Ecto neural progenitor cell (in vitro differentiated cells): ENCODE measurements around the gene MAP2.

ENCODE experiments used
- DNase-seq: peaks from one replicate; pipeline ENCODE4 v3.0.0-alpha.2; 2018; ENCODE audit warnings: low spot score

MAP2 gene

DNA sequence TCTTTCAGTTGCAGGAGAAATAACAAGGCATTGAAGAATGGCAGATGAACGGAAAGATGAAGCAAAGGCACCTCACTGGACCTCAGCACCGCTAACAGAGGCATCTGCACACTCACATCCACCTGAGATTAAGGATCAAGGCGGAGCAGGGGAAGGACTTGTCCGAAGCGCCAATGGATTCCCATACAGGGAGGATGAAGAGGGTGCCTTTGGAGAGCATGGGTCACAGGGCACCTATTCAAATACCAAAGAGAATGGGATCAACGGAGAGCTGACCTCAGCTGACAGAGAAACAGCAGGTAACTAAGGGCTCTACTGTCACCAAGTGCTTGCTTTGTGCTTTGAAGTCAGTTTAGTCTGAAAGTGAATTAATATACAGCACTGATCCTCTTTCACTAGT, 229.3 kb downstream of the MAP2 start:
- DNase-seq, result peak; percentile 69

GRCh38 chr2:209661286-209661894, 237.5 kb downstream of the MAP2 start:
- DNase-seq, result peak; percentile 59

DNA sequence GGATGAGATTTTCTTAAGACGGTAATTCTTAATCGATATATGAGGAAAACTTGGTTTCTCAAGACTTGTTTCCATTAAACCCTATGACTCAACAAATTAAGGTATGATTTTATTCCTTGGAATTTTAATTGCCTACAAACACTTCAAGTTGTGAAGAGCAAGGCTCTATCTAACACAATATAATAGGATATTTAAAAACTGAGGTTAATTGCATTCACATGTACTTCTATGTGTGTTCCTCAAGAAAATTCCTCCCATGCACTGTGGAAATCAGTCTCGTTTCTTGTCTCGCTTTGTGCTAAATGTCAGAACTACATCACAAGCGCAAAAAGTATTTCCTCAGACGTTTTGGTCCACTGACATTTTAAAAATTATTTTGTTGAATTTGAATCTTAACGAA, 238.2 kb downstream of the MAP2 start:
- no peak for DNase-seq

DNA sequence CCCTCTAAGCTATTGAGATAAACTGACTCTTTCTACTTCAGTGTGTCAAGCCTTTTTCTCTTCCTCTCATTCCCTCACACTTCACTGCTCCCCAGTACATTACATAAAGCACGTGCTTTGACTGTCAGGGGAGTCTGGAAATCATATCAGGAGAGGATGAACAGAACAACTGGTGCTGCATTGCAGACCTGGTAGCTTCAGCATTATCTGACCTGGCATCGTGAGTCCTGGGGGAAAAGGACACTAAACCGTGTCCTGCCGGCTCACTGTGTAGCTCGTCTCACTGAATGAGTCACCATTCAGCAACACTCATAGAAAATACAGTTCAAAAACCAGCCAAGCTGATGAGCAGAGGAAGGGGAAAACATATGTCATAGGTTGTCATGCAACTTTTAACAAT, 239.3 kb downstream of the MAP2 start:
- DNase-seq, result no peak

DNA sequence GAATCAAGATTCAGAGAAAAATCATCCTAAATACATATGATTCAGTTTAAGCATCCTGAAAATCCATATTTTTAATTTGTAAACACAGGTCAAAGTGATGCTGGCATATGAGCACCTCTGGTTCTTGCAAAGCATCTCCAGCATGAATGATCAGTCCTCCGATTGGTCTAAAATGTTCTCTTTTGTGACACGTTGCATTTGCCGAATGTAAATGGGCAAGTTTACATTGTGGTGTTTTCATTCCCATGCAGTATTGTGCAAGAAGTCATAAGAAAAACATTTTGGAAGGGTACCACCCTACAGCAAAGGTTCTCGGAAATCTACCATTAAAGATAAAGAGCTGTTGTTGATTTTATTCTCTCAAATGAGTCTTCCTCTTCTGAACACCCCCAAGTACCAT, 239.8 kb downstream of the MAP2 start:
- DNase-seq, result no peak

GRCh38 chr2:209666296-209666695, 242.4 kb downstream of the MAP2 start:
- no peak for DNase-seq

DNA sequence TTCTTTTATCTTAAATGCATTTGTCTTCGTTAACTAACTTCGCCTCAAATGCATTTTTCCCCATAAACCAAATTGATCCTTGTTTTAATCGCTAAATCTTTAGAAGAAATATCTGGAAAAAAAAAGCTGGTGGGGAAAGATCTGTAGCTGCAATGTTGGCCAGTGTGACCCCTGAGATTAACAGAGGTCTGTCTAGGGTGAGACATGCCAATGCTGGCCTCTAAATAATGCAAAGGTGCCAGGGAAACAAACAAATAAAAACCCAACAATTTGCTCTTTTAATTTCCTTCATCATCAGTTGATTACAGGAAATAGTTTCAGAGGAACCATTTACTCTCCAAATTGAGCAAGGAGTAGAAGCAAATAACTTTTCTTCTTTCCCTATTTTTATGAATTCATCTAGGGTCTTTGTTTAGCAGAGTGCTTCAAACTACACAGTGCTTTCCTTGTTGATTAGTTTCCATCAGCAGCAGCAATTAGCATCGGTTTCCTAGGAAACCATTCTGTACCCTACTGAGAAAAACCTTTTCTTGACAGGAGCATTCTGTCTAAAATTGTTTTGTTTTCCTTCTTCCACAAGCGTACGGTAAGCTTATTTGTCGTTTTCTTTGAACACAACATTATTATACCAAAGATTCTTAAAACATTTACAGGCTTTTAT, 247.3 kb downstream of the MAP2 start:
- DNase-seq, result no peak

- no peak for DNase-seq
Observed at GRCh38 chr2:209673811-209674210, 250.0 kb downstream of the MAP2 start.

DNA sequence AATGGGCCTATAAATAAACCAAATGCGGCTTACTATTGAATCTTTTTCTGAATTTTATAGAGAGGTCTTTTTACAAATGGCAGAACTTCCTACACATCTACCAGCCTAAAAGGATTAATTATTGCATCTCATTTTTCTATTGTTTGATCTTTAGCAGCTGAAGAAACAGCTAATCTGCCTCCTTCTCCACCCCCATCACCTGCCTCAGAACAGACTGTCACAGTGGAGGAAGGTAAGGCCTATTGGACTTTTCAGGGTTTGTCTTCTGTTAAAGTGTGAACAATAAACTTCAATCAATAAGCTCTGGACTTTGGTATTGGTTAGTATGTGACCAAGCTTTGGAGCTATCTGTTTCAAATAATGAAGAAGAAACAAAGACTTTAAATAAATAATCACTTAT, 256.7 kb downstream of the MAP2 start:
- DNase-seq, result no peak

DNA sequence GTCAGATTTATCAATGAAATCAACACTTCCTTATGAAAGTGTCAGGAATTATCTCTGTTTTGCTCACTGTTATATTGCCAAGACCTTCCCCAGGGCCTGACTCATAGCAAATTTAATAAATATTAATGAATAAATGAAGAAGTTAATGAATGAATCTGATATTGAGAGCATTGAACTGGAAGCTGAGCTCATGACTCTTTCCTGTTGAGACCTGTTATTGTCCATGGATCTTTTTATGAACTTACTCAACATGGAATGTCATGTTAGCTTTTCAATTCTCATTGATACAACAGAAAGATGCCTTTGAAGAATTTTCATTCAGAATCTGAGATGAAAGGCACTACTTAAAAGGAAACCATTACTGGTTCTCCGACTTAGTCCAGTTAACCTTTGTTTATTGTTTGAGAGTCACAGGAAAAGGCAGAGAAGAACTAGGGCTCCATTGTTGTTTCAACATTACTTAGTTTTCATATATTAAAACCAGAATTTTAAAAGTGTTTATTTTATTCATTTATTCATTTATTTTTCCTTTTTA, 257.4 kb downstream of the MAP2 start:
- DNase-seq, result no peak

DNA sequence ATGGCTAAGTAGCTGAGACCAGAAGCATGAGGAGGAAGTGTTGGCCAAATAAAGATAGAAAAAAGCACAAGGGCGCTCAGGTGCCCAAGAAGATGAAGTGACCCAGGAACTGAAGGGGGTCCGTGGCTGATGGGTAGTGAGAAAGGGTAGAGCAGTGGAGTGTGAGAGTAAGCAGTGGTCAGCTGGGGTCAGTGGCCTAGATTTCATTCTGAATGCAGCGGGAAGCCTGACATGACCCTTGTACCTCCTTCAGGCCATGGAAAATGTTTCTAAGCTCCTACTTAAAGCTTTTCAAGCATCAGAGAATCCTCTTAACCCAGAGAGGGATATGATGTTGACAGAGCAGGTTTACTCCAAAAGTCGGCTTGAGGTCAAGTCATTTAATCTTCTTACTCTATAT, 258.8 kb downstream of the MAP2 start:
- peak; percentile 72 for DNase-seq

DNA sequence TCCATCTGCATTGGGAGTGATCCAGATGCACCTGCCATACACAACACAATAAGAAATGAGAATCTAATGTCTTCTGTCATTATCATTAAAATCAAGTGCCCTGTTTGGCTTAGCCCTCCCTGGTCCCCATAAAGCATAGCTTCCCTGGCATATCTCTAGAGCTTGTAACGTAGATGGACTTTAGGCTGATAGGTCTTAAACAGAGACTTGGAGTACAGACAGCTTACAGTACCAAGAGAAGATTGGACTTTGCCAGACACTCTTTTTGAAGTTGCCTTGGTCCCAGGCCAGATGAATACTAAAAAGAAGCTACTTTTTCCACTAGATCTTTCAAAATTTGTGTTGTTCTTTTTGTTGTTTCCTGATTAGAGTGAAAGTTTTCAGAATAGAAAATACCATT, 261.5 kb downstream of the MAP2 start:
- DNase-seq, result no peak

DNA sequence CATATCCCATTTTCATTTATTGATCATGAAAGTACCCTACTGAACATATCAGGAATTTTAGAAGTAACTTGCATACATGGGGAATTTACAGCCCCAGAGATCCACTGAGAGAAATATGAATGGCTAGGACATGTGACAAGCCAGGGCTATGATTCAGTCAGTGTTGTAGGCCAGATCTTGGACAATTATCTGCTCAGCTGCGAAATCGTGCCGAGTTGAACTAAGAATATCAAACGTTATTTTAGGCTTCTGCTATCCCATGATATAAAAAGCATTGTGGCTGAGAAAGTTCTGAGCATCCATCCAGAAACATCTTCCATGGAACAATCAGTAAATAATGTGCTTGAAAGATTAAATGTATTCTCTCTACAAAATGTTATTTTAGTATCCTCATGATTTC, 262.1 kb downstream of the MAP2 start:
- no peak for DNase-seq

DNA sequence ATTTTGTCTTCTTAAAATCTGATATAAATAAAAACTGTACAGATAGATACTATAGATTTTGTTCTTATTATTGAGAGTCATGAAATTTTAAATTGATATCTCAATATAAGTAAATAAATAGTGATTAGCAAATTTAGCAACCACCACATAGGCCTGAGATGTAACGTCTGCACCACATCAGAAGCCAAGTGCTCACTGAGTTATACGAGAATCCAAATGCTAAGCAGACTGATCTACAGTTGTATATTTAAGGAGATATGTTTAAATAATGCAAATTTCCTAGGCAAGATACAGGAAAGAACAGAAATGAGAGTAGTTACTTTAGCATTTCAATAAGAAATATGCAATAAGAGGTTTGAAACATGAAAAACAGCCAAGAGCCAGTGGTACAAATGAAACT, 262.6 kb downstream of the MAP2 start:
- DNase-seq, result no peak

- no peak for DNase-seq
Observed at GRCh38 chr2:209687323-209687969, 263.6 kb downstream of the MAP2 start.

- DNase-seq, result no peak
Observed at GRCh38 chr2:209688385-209688784, 264.5 kb downstream of the MAP2 start.

- DNase-seq, result no peak
Observed at GRCh38 chr2:209690029-209690754, 266.3 kb downstream of the MAP2 start.

GRCh38 chr2:209694748-209695147, 270.9 kb downstream of the MAP2 start:
- DNase-seq, result no peak

DNA sequence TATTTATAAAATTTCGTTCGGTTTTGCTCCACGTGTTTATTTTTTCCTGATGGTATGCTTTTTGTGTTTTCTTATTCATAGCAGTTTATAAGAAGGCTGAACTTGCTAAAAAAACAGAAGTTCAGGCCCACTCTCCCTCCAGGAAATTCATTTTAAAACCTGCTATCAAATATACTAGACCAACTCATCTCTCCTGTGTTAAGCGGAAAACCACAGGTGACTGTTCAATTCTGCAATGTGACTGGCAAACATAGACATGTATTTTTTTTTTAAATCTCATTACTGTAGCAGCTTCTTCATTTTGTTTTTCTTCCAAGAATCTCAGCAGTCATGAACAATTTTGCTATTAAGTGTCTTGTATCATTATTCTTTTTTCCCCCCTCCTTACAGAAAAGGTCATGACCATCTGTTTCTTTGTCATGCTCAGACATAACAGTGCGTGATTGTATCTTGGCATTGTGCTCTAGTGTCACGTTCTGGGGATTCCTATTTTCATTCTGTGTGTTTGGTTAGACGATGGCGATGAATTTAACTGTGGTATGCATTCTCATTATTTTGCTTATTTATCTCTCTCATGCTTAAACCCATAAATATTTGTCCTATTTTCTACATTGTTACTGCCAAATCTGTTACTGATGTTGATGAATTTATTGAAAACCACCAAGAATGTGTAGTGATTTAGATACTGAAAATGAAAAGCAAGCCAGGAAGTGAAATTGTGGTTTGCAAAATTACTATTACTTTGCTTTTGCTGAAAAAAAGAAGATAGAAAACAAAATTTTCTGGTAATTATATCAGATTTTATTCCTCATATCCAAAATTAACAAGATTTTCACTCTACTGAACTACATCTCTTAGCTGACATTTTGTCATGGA, 273.2 kb downstream of the MAP2 start:
- DNase-seq, result no peak

- DNase-seq, result no peak
Observed at GRCh38 chr2:209702775-209703174, 278.9 kb downstream of the MAP2 start.

DNA sequence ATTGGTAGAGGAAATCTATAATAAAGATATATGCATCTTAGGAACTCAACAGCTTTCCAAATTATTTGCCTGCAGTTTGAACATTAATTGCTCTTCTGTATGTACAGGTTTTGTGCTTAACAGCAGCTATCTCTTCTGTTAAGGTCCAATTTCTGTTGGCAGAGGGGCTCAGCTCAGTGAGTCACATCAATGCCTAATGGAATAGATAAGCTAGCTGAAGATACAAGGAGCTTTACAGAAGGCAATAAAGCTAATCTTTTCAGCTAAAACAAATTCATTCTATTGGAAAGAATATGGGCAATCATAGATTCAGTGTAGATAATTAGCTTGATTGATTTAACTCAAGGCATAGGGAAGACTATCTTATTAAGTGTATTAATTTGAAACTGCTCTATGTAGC, 289.4 kb downstream of the MAP2 start:
- no peak for DNase-seq

- DNase-seq, result no peak
Observed at GRCh38 chr2:209719034-209719433, 295.2 kb downstream of the MAP2 start.
